Ascending aorta (tissue), 2 donors: ENCODE data around the gene INHBA. TPM values are rescaled to one million over a fixed set of nuclear protein-coding genes. Genes with fewer than 3 reads are reported as not detected.

Source experiments
- DNase-seq, 2 donors: peaks; one replicate each; pipeline ENCODE4 v3.0.0-alpha.2; 2019; ENCODE audit warnings: low spot score in 2 of 2
- H3K27ac ChIP-seq, 2 donors: fragments of 200-600 bp; sonication (generic); one replicate each; pipeline ENCODE4 v1.5.1; 2016 to 2017; ENCODE audit warnings: mild to moderate bottlenecking in 1 of 2
- H3K27me3 ChIP-seq: fragments of 200-600 bp; sonication (generic); one replicate; pipeline ENCODE4 v1.5.1; 2017
- H3K36me3 ChIP-seq, 2 donors: fragments of 200-600 bp; sonication (generic); one replicate each; pipeline ENCODE4 v1.5.1; 2016
- H3K4me1 ChIP-seq, 2 donors: fragments of 200-600 bp; sonication (generic); one replicate each; pipeline ENCODE4 v1.5.1; 2016 to 2017; ENCODE audit warnings: mild to moderate bottlenecking in 1 of 2
- H3K4me3 ChIP-seq, 2 donors: fragments of 200-600 bp; sonication (generic); one replicate each; pipeline ENCODE4 v1.5.1; 2016 to 2017; ENCODE audit warnings: mild to moderate bottlenecking in 1 of 2
- H3K9me3 ChIP-seq, 2 donors: fragments of 200-600 bp; sonication (generic); one replicate each; pipeline ENCODE4 v1.5.1; 2016
- intact Hi-C: fragments of 100-400 bp; cut with DNase I; formaldehyde crosslinking; loops from one replicate; pipeline ENCODE4 v1.15.1; 2023
- total RNA-seq: library from RNA; depleted of rRNA; stranded (reverse); fragments of >200 nt; gene quantifications from one replicate; pipeline ENCODE4 v1.1.0, GENCODE V29; 2016
- TF ChIP-seq, protein P1 (sequence below), 3 experiments: fragments of 200-600 bp in 2 of 3; fragments of 450-650 bp in 1 of 3; sonication (generic) in 2 of 3; IDR thresholded peaks; one replicate each; pipeline ENCODE4 v1.5.1; 2016 to 2019; ENCODE audit warnings: antibody characterized with exemption in 3 of 3, mild to moderate bottlenecking in 1 of 3, moderate library complexity in 1 of 3

INHBA gene
- total RNA-seq, 1 donor from 2014 or later = 41.5 TPM

- H3K36me3 ChIP-seq = no peaks in the 10 kb centered on the region
- no peaks in the 10 kb centered on the region for H3K27me3 ChIP-seq
- H3K9me3 ChIP-seq = no peaks in the 10 kb centered on the region
- intact Hi-C loops = no loop called here
- H3K4me3 ChIP-seq = no peak overlapping the region
- no peaks in the 10 kb centered on the region for H3K4me1 ChIP-seq
- DNase-seq = no peak
- TF ChIP-seq, protein P1, sequence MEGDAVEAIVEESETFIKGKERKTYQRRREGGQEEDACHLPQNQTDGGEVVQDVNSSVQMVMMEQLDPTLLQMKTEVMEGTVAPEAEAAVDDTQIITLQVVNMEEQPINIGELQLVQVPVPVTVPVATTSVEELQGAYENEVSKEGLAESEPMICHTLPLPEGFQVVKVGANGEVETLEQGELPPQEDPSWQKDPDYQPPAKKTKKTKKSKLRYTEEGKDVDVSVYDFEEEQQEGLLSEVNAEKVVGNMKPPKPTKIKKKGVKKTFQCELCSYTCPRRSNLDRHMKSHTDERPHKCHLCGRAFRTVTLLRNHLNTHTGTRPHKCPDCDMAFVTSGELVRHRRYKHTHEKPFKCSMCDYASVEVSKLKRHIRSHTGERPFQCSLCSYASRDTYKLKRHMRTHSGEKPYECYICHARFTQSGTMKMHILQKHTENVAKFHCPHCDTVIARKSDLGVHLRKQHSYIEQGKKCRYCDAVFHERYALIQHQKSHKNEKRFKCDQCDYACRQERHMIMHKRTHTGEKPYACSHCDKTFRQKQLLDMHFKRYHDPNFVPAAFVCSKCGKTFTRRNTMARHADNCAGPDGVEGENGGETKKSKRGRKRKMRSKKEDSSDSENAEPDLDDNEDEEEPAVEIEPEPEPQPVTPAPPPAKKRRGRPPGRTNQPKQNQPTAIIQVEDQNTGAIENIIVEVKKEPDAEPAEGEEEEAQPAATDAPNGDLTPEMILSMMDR (IDR thresholded peaks at IDR 0.05) = no peak
- no peak overlapping the region for H3K27ac ChIP-seq
Observed at GRCh38 chr7:41661596-41661995, 41.3 kb downstream of the INHBA start.

DNA sequence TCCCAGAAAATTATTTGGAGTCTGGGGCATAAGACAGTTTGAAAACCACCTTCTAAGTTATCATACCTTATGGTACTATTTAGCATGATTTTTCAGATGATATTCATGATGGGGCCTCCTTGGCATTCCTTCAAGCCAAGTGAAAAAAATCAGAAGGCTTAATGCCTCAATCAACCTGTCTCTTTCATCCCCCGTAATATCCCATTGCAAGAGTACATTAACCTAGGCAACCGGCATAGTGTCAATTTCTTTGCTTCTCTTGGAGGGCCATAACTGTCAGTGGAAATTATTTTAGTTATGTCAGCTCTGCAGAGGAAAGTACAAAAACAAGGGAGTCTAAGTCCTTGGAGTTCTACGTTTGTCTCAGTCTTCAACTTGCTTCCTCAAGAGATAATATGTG is 43.4 kb downstream of the INHBA start:
- Histone ChIP-seq H3K4me3 (no peak overlapping the region), H3K27me3 (no peaks in the 10 kb centered on the region), H3K36me3 (no peaks in the 10 kb centered on the region), H3K4me1 (no peaks in the 10 kb centered on the region), H3K9me3 (no peaks in the 10 kb centered on the region), H3K27ac (no peak overlapping the region)
- no peak for DNase-seq
- TF ChIP-seq, protein P1 (IDR thresholded peaks at IDR 0.05) = no peak
- intact Hi-C loops = no loop called here

DNA sequence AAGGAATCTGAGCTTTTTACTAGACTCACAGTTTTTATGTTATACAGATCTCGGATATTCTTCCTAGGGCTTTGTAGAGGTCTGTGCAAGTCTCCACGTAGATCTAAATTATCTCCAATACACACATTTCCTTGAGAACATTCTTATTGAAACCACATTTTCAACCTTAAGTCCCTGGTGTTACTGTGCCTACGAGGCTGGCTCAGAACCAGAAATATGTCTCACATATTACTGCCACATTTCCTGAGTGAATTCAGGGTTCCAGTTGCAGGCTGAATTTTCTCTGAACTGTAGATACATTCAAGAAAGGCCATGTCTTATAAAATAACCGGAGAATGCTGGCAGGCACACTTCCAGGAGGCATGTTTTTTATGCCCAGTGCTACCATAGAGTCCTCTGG is 46.5 kb downstream of the INHBA start:
- Histone ChIP-seq H3K27me3 (no peaks in the 10 kb centered on the region), H3K4me1 (no peaks in the 10 kb centered on the region), H3K9me3 (no peaks in the 10 kb centered on the region), H3K36me3 (no peaks in the 10 kb centered on the region), H3K4me3 (no peak overlapping the region), H3K27ac (no peak overlapping the region)
- DNase-seq = no peak
- intact Hi-C loops = no loop called here
- TF ChIP-seq, protein P1 (IDR thresholded peaks at IDR 0.05) = no peak

- Histone ChIP-seq H3K4me3 (no peak overlapping the region), H3K27me3 (no peaks in the 10 kb centered on the region), H3K9me3 (no peaks in the 10 kb centered on the region), H3K27ac (no peak overlapping the region), H3K36me3 (no peaks in the 10 kb centered on the region), H3K4me1 (no peaks in the 10 kb centered on the region)
- TF ChIP-seq, protein P1 (IDR thresholded peaks at IDR 0.05) = no peak
- intact Hi-C loops = no loop called here
- no peak for DNase-seq
Observed at GRCh38 chr7:41655426-41655825, 47.5 kb downstream of the INHBA start.

GRCh38 chr7:41652267-41652666 is 50.6 kb downstream of the INHBA start:
- TF ChIP-seq, protein P1 (IDR thresholded peaks at IDR 0.05) = no peak
- Histone ChIP-seq H3K9me3 (no peaks in the 10 kb centered on the region), H3K27me3 (no peaks in the 10 kb centered on the region), H3K27ac (no peak overlapping the region), H3K4me1 (no peaks in the 10 kb centered on the region), H3K4me3 (no peak overlapping the region), H3K36me3 (no peaks in the 10 kb centered on the region)
- intact Hi-C loops = no loop called here
- DNase-seq = no peak

- H3K27me3 ChIP-seq = no peaks in the 10 kb centered on the region
- no peak for DNase-seq
- no peak overlapping the region for H3K27ac ChIP-seq
- intact Hi-C loops = no loop called here
- no peak overlapping the region for H3K4me3 ChIP-seq
- TF ChIP-seq, protein P1 (IDR thresholded peaks at IDR 0.05) = no peak
- no peaks in the 10 kb centered on the region for H3K9me3 ChIP-seq
- H3K4me1 ChIP-seq = no peaks in the 10 kb centered on the region
- H3K36me3 ChIP-seq = no peaks in the 10 kb centered on the region
Observed at GRCh38 chr7:41648501-41648900, 54.4 kb downstream of the INHBA start.
